ENCODE measurements around the gene ARSK. TPM values are rescaled to one million over a fixed set of nuclear protein-coding genes. Genes with fewer than 3 reads are reported as not detected.
"Not testable (repeated sequence)": the region's sequence is repeated elsewhere in the genome, so short reads cannot be mapped to it uniquely, and the experiment has no call there.

ARSK gene
- total RNA-seq, 1 donor from 2014 or later, result 3.2 TPM

DNA sequence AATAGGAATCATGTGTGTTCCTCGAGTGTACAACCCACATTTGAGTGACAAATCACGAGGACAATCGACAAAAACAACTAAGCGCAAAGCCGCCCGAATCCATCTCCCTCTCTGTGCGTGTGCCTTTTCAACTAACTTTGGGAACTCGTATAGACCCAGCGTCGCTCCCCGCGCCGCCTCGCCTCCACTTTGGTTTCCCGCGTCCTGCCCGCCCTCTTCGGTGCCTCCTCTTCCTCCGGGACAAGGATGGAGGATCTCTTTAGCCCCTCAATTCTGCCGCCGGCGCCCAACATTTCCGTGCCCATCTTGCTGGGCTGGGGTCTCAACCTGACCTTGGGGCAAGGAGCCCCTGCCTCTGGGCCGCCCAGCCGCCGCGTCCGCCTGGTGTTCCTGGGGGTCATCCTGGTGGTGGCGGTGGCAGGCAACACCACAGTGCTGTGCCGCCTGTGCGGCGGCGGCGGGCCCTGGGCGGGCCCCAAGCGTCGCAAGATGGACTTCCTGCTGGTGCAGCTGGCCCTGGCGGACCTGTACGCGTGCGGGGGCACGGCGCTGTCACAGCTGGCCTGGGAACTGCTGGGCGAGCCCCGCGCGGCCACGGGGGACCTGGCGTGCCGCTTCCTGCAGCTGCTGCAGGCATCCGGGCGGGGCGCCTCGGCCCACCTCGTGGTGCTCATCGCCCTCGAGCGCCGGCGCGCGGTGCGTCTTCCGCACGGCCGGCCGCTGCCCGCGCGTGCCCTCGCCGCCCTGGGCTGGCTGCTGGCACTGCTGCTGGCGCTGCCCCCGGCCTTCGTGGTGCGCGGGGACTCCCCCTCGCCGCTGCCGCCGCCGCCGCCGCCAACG lies 65.3 kb downstream of the ARSK start, which contains the start of gene GPR150:
Gene GPR150, plus strand, starts transcription at position 58 of the 840 bp plus-strand sequence. Its CDS starts 189 bp downstream, at position 247.
- peak; percentile 90 for DNase-seq (ENCODE audit: low spot score)

DNA sequence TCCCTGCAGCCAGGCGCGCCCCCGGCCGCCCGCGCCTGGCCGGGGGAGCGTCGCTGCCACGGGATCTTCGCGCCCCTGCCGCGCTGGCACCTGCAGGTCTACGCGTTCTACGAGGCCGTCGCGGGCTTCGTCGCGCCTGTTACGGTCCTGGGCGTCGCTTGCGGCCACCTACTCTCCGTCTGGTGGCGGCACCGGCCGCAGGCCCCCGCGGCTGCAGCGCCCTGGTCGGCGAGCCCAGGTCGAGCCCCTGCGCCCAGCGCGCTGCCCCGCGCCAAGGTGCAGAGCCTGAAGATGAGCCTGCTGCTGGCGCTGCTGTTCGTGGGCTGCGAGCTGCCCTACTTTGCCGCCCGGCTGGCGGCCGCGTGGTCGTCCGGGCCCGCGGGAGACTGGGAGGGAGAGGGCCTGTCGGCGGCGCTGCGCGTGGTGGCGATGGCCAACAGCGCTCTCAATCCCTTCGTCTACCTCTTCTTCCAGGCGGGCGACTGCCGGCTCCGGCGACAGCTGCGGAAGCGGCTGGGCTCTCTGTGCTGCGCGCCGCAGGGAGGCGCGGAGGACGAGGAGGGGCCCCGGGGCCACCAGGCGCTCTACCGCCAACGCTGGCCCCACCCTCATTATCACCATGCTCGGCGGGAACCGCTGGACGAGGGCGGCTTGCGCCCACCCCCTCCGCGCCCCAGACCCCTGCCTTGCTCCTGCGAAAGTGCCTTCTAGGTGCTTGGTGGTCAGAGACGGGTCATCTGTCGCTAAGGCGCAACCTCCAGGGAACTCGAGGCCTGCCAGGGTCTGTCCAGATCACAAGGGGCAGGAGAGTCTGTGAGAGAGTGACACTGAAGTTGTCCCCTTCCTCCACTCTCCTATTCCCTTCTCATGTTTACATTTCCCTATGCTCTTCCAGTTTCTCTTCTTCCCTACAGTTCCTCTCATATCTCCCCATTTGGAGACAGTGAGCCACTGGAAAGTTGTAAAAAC lies 66.3 kb downstream of the ARSK start:
- DNase-seq (ENCODE audit: low spot score), result no peak

DNA sequence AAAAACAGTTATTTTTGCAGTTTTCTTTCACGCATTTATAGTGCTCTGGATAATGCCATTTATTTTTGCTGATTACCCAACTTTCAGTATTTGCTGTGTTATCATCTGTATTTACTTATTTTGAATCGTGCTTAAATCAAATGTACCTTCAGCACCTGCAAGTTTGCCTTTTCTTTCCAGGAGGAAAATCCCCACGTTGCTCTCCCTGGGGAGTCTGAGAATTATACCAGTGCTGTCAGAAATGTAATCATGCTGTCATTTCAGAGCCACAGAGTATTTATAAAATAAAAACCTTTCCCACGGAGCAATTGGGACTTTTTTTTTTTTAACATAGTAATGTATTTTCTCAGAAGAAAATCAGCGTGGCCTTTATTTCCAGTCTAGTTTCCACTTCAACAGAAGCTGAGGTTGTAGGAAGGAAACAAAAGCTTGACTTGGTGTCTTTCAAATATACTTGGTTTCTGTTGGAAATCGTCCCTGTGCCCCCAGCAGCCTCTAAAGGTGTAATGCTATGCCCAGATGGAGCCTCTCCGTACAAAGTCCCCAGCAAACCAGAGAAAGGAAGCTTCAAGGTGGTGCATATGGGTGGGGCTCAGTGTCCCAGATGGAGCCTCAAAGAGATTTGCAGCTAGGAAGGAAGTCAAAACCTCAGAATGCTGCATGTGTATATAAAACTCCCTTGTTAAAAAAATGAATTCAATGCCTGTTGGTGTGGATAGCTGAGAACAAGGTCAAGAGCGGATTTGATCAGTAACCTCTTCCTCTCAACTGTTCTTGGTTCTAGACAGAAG lies 67.1 kb downstream of the ARSK start:
- DNase-seq (ENCODE audit: low spot score), result no peak

DNA sequence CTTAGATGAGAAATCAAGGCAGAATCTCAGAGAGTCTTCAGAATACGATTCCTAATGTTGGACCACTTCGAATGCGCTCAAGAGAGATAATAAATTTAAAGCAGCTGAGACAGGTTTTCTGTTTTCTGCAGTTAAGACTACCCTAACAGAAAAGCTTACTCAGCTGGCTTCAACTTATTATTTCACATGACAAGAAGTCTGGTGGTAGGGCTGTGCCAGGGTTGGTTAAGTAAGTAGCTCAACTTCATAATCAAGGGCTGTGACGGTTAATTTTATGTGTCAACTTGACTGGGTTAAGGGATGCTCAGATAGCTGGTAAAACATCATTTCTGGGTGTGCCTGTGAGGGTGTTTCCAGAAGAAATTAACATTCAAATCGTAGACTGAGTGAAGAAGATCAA lies 68.8 kb downstream of the ARSK start:
- DNase-seq (ENCODE audit: low spot score), result no peak

DNA sequence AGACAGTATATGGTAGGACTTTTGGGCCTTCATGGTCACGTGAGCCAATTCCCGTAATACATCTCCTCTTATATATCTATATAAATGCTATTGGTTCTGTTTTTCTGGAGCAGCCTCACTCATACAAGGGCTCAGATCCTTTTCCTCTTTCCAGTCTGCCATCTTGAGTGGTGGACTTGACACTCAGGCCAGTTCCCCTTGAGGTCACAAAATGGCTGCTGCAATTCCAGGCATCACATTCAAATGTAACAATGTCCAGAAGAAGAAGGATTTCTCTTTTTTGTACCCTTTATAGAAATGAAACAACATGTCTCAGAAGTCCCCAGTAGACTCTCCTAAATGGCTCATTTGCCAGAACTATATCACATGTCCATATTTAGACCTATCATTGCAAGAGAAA lies 69.5 kb downstream of the ARSK start:
- DNase-seq (ENCODE audit: low spot score), result no peak

DNA sequence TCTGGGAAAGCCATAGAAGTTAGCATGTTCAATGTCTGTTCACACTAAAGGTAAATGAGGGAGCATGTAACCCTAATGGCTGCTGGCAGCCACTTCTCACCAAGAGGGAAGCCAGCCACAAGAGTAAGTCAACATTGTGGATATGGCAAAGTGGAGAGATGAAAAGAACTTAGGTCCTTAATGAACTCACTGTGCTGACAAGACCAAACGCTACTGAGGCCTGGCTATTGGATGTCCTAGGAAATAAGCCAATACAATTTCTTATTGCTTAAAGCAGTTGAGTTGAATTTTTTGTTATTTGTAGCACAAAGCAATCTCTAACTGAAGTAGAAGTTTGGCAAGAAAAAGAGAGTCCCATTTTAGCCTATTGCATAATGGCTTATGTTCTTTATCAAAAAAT lies 71.8 kb downstream of the ARSK start:
- DNase-seq (ENCODE audit: low spot score), result no peak

DNA sequence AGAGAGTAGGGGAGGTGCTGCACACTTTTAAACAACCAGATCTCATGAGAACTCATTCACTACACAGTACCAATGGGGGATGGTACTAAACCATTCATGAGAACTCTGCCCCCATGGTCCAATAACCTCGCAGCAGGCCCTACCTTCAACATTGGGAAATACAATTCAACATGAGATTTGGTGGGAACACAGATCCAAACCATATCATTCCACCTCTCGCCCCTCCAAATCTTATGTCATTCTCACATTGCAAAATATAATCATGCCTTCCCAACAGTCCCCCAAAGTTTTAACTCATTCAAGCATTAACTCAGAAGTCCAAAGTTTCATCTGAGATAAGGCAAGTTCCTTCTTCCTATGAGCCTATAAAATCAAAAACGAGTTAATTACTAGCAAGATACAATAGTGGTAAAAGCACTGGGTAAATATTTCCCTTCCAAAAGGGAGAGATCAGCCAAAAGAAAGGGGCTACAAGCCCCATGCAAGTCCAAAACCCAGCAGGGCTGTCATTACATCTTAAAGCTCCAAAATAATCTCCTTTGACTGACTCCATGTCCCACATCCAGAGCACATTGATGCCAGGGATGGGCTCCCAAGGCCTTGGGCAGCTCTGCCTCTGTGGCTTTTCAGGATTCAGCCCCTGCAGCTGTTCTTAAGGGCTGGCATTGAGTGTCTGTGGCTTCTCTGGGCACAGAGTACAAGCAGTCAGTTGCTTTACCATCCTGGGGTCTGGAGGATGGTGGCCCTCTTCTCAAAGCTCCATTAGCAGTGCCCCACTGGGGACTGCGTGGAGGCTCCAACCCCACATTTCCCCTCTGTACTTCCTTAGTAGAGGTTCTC lies 73.3 kb downstream of the ARSK start:
- no peak for DNase-seq (ENCODE audit: low spot score)

DNA sequence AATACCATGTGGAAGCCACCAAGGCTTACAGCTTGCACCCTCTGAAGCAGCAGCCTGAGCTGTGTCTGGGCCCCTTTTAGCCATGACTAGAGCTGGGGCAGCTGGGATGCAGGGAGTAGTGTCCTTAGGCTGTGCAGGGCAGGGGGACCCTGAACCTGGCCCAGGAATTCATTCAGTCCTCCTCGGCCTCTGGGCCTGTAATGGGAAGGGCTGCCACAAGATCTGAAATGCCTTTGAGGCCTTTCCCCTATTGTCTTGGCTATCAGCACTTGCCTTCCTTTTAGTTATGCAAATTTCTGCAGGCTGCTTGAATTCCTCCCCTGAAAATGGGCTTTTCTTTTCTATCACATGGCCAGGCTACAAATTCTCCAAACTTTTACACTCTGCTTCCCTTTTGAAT lies 74.0 kb downstream of the ARSK start:
- DNase-seq (ENCODE audit: low spot score), result no peak

DNA sequence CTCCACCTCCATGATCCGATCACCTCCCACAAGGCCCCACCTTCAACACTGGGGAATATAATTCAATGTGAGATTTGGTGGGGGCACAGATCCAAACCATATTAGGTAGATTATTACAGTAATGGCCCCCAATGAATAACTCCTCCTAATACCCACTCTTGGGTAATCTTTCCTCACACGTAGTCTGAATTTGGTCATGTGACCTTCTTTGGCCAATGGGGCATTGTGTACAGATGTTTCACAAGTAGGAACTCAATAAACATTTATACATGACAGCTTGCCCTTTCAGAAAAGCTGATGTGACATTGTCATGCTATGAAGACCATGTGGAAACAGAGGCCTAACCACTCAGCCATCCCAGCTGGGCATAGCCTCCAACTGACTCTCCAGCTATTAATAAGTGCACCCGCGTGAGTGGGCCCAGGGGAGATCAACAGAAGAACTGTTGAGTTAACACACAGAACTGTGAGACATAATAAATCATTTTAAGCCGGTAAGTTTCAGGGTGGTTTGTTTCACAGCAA lies 75.6 kb downstream of the ARSK start:
- DNase-seq (ENCODE audit: low spot score), result no peak

DNA sequence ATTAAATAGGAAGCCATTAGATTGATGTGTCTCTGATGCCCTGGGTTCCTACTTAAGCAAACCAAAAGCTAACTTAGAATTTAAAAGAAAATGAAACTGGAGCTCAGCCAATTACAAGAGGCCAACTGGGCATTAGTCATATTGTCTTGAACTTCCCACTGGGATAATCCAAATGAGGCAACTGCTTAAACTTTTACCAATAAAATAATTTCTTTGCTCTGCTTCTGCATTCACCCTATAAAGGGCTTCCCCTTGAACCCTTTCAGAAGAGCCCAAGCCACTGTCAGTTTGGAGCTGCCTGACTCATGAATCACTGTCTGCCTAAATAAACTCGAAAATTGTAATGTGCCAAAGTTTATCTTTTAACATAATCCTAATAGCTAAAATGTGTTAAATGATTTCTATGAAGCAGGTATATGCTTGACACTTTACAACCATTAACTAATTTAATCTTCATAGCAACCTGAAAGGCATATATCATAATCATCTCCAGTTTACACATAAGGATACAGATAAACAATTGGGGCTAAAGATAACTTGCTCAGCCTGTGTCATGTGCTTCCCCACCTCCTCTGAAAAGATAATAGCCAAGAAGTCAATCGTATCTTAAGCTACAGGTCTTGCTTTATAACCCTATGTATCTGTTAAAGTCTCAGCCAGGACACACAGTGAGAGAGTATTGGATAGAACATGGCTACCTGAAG lies 76.5 kb downstream of the ARSK start:
- no peak for DNase-seq (ENCODE audit: low spot score)

DNA sequence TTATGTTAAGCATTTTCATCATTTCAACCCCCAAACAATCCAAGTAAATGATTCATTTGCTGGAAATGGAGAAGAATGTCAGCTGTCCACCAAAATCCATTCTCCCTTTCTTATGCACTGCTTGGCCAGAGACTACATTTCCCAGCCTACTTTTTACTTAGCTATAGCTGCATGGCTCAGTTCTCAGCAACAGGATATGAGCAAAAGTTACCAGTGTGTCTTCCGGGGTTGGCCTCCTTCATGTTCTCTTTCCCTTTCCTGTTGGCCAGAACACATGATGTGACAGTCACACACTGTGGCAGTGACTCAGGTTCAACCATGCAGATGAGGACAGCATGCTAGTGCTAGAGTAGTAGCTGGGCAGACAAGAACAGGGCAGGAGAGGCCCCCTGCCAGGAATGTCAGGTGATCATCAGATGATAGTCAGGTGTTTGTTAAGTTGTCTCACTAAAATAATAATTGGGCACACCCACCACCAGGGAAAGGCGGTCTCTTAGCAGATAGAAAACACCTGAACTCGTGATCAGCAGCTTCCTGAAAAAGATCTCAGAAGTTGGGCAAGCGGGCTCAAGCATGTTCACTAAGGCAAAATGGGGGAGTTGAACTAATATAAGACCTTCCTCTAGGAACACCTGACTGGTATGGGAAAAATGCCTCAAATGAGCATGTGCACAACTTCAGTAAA lies 77.2 kb downstream of the ARSK start:
- no peak for DNase-seq (ENCODE audit: low spot score)

DNA sequence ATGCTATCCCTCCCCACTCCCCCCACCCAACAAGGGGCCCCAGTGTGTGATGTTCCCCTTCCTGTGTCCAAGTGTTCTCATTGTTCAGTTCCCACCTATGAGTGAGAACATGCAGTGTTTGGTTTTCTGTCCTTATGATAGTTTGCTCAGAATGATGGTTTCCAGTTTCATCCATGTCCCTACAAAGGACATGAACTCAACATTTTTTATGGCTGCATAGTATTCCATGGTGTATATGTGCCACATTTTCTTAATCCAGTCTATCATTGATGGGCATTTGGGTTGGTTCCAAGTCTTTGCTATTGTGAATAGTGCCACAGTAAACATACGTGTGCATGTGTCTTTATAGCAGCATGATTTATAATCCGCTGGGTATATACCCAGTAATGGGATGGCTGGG lies 78.0 kb downstream of the ARSK start:
- not testable (repeated sequence) for DNase-seq (ENCODE audit: low spot score)

DNA sequence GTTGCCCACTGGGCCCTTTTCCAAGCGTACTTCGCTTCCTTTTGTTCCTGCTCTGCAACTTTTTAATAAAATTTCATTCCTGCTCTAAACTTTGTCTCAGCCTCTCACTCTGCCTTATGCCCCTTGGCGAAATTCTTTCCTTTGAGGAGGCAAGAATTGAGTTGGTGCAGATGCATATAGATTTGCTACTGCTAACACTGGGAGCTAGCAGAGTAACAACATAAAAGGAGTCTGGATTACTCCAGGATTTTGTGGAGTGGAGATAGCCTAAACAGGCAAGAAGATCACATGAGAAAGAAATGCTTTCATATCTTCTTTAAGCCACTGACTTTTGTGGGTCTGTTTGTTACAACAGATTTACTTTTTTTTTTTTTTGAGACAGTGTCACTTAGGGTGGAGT lies 78.8 kb downstream of the ARSK start:
- DNase-seq (ENCODE audit: low spot score), result no peak

DNA sequence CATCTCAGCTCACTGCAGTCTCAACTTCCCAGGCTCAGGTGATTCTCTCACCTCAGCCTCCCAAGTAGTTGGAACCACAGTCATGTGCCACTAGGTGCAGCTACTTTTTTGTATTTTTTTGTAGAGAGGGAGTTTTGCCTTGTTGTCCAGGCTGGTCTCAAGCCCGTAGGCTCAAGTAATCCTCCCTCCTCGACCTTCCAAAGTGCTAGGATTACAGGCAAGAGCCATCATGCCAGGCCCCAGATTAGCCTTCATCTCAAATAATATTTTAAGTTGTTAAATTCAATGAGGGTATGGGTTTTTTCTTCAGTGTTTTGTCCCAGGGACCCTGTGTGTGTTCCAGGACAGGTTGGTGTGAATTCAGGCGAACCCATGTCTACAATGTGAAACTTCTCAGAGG lies 79.2 kb downstream of the ARSK start:
- no peak for DNase-seq (ENCODE audit: low spot score)

DNA sequence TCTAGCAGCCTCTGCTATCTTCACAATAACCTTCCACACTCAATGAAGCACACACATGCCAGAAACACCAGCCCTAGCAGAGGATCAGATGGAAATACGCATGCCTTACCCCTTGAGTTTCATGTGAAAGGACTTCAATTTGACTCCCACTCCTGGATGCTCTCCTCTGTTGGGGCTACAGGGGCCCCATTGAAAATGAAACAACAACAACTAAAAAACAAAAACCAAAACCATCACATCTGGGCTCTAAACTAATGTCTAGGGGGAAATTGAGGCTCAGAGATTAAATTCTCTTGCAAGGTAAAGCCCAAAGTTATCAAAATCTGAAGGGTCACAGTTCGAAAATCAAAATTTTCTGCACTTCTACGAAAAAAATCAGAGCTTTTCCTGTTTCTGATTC lies 83.7 kb downstream of the ARSK start:
- DNase-seq (ENCODE audit: low spot score), result no peak

DNA sequence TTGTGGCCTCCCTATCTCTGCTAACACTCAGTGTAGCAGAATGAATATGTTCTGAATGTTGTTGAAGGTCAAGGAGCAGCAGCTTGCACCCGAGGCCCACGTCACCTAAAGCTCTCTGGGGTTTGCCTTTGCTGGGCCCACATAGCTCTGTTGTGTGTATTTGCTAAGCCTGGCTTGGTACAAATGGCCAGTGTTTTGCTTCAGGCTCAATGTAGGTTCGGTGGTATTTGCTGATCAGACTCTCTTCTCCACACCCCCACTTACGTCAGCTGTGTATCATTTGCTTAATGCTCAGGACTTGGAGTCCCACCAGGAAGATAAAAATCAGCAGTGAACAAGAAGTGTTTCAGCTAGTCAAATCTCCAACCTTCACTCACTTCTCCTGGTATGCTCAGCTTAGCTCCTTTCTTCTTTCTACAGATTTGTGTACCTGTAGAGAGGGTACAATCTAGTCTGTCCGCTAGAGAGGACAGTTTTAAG lies 86.9 kb downstream of the ARSK start:
- DNase-seq (ENCODE audit: low spot score), result no peak

DNA sequence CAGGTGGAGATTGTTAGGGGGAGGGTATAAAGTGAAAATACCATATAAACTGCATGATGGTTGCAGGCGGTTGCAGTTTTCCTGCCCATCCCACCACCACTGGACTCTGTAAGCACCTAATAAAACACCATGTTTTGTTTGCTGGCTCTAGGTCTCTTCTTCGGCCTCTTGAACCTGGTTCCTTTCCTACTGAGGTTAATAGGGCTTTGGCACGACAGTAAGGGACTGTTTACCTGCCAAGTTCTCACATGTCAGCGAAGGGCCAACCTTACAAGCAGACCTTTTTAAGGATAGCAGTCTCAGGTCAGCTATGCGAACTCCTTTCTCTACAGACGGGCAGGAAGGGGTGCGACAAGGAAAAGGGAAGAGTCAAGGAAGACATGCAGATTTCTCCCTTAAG lies 88.3 kb downstream of the ARSK start:
- no peak for DNase-seq (ENCODE audit: low spot score)

DNA sequence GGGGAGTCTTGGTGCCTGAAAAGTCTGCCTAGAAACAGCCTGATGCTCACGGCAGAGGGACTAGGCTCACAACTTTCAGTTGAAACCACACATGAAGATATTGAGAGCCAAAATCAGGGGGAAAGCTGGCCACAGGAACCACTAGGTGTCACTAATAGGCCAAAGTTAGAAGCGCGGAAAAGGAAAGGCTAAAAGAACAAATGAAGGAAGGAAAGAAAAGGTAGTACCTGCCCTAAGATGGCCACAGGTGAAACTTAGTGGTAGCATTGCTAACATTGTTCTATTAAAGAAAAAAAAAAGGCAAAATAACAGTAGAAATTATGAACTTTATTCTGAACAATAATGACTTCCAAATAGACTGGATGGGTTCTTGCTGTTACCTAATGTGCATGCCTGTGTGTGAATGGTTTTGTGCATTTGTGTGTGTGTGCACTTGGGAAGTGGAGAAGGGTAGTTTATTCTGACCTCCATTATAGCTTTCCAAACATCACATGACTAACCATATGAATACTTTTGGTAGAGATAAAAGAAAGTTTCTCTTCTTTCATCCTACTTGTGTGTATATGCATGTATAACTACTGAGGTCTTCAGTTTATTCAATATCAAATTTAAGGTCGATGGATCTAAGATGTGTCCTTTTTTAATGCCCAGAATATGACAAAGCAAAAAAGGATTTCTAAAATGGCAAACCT lies 89.6 kb downstream of the ARSK start:
- no peak for DNase-seq (ENCODE audit: low spot score)

Data from mesenteric fat pad (tissue), 1 donor.